Body of pancreas (tissue), 4 donors: ENCODE measurements around the gene ACSF2. TPM values are rescaled to one million over a fixed set of nuclear protein-coding genes. Genes with fewer than 3 reads are reported as not detected.

Experiments
- ATAC-seq: fragments of 150-250 bp; one replicate; pipeline ENCODE4 v1.9.1; 2016
- DNase-seq, 4 donors: peaks; one replicate each; pipeline ENCODE4 v3.0.0-alpha.2; 2019
- H3K27ac ChIP-seq, 4 donors: fragments of 200-600 bp; sonication (generic); 1 replicate in 3 of 4; 2 replicates in 1 of 4; pipeline versions ENCODE4 v1.5.1 to v1.6.1; 2016 to 2019; ENCODE audit warnings: mild to moderate bottlenecking in 1 of 4, mixed read lengths in 1 of 4, moderate library complexity in 1 of 4
- H3K27me3 ChIP-seq, 2 donors: fragments of 200-600 bp; sonication (generic); one replicate each; pipeline ENCODE4 v1.6.0; 2016; ENCODE audit warnings: mild to moderate bottlenecking in 1 of 2
- H3K36me3 ChIP-seq, 2 donors: fragments of 200-600 bp; sonication (generic); replicated peaks in 1 of 2; 2 replicates each; pipeline ENCODE4 v1.5.1; 2016; ENCODE audit warnings: low read depth in 2 of 2; ENCODE audit not compliant: insufficient read depth in 1 of 2
- H3K4me1 ChIP-seq: fragments of 200-600 bp; sonication (generic); one replicate; pipeline ENCODE4 v1.6.0; 2016
- H3K4me3 ChIP-seq, 2 donors: fragments of 200-600 bp; sonication (generic); 1 replicate in 1 of 2; 2 replicates in 1 of 2; pipeline ENCODE4 v1.5.1; 2016 to 2019
- H3K9me3 ChIP-seq, 3 donors: fragments of 200-600 bp; sonication (generic); 1 replicate in 2 of 3; 2 replicates in 1 of 3; pipeline ENCODE4 v1.5.1; 2016
- CTCF ChIP-seq, 7 experiments: fragments of 450-650 bp in 4 of 7; fragments of 200-600 bp in 3 of 7; sonication (generic) in 3 of 7; IDR thresholded peaks; one replicate each; pipeline ENCODE4 v1.5.1; 2016 to 2019; ENCODE audit warnings: antibody characterized with exemption in 7 of 7
- POLR2A ChIP-seq, 3 donors: fragments of 450-650 bp; IDR thresholded peaks; one replicate each; pipeline ENCODE4 v1.6.1; 2016; ENCODE audit warnings: antibody characterized with exemption in 3 of 3, mild to moderate bottlenecking in 2 of 3
- WGBS, 2 donors: methylation state at CpG; one replicate each; pipeline ENCODE4 v1.1.5; 2017; 5-methylcytosine and 5-hydroxymethylcytosine counted together
- intact Hi-C: fragments of 100-400 bp; cut with DNase I; formaldehyde crosslinking; loops from one replicate; pipeline ENCODE4 v1.15.1; 2023
- total RNA-seq, 2 donors: library from RNA; depleted of rRNA; stranded (reverse); fragments of >200 nt; gene quantifications; one replicate each; pipeline ENCODE4 v1.1.0, GENCODE V29; 2016

The ACSF2 gene
- total RNA-seq, 2 donors from 2014 or later, result 18.7 to 120 TPM

GRCh38 chr17:50491505-50491904, 65.5 kb downstream of the ACSF2 start:
- H3K27me3 ChIP-seq, result no peaks in the 10 kb centered on the region
- H3K4me1 ChIP-seq, result no peaks in the 10 kb centered on the region
- no peak overlapping the region for H3K27ac ChIP-seq
- DNase-seq (no peak), ATAC-seq (no peak)
- TF ChIP-seq CTCF (IDR thresholded peaks at IDR 0.05), result no peak
- TF ChIP-seq POLR2A (IDR thresholded peaks at IDR 0.05), result no peak
- intact Hi-C loops, result no loop called here
- 55 to 57% methylated on average over 1 of the region's 1 CpG for WGBS, 2 donors
- no peaks in the 10 kb centered on the region for H3K9me3 ChIP-seq
- no peak overlapping the region for H3K4me3 ChIP-seq
- no peaks in the 10 kb centered on the region for H3K36me3 ChIP-seq

- DNase-seq, result no peak
- no peaks in the 10 kb centered on the region for H3K36me3 ChIP-seq
- TF ChIP-seq CTCF (IDR thresholded peaks at IDR 0.05), result no peak
- TF ChIP-seq POLR2A (IDR thresholded peaks at IDR 0.05), result no peak
- H3K4me1 ChIP-seq, result no peaks in the 10 kb centered on the region
- 85 to 86% methylated on average over 8 of the region's 8 CpGs for WGBS, 2 donors
- H3K27ac ChIP-seq, result no peak overlapping the region
- intact Hi-C loops, result no loop called here
- H3K9me3 ChIP-seq, result no peaks in the 10 kb centered on the region
- no peak overlapping the region for H3K4me3 ChIP-seq
- no peak for ATAC-seq
- H3K27me3 ChIP-seq, result no peaks in the 10 kb centered on the region
Measured at GRCh38 chr17:50492214-50492613, 66.2 kb downstream of the ACSF2 start.

GRCh38 chr17:50493744-50494143, 67.7 kb downstream of the ACSF2 start:
- Histone ChIP-seq H3K27me3 (no peaks in the 10 kb centered on the region), H3K4me3 (no peak overlapping the region), H3K27ac (no peak overlapping the region), H3K9me3 (no peaks in the 10 kb centered on the region), H3K36me3 (no peaks in the 10 kb centered on the region), H3K4me1 (no peaks in the 10 kb centered on the region)
- intact Hi-C loops, result no loop called here
- no peak for TF ChIP-seq CTCF (IDR thresholded peaks at IDR 0.05)
- no peak for TF ChIP-seq POLR2A (IDR thresholded peaks at IDR 0.05)
- ATAC-seq, result no peak
- no peak for DNase-seq
- 37 to 46% methylated on average over 3 of the region's 3 CpGs for WGBS, 2 donors

GRCh38 chr17:50495217-50495823, 69.3 kb downstream of the ACSF2 start:
- Histone ChIP-seq H3K27ac (no peak overlapping the region), H3K27me3 (no peaks in the 10 kb centered on the region), H3K4me1 (no peaks in the 10 kb centered on the region), H3K36me3 (no peaks in the 10 kb centered on the region), H3K4me3 (no peak overlapping the region), H3K9me3 (no peaks in the 10 kb centered on the region)
- WGBS, 2 donors, result 74 to 80% methylated on average over 7 to 8 of the region's 8 CpGs
- DNase-seq (no peak), ATAC-seq (no peak)
- intact Hi-C loops, result no loop called here
- TF ChIP-seq POLR2A (IDR thresholded peaks at IDR 0.05) (no peak), CTCF (IDR thresholded peaks at IDR 0.05) (no peak)

- Histone ChIP-seq H3K27ac (no peak overlapping the region), H3K27me3 (no peaks in the 10 kb centered on the region), H3K36me3 (no peaks in the 10 kb centered on the region), H3K4me1 (no peaks in the 10 kb centered on the region), H3K4me3 (no peak overlapping the region), H3K9me3 (no peaks in the 10 kb centered on the region)
- intact Hi-C loops, result no loop called here
- ATAC-seq, result no peak
- WGBS, 2 donors, result 97 to 98% methylated on average over 8 of the region's 8 CpGs
- TF ChIP-seq CTCF (IDR thresholded peaks at IDR 0.05) (no peak), POLR2A (IDR thresholded peaks at IDR 0.05) (no peak)
- DNase-seq, result no peak
Measured at GRCh38 chr17:50495918-50496317, 69.9 kb downstream of the ACSF2 start.
